T-helper 2 cell treated with Interferon-gamma antibody and Interleukin-4, amounts not matched to agents 5 μg/mL and 100 μg/mL, for 36 hours (primary cell): ENCODE results near the gene RFX4.

Experiments
- DNase-seq: peaks from one replicate; pipeline ENCODE4 v3.0.0; 2021; ENCODE audit warnings: low spot score
- H3K27ac Mint-ChIP-seq: one replicate; pipeline ENCODE4 v1.8.0; 2021; ENCODE audit warnings: mild to moderate bottlenecking, mixed read lengths
- H3K27me3 Mint-ChIP-seq: one replicate; pipeline ENCODE4 v1.8.0; 2021; ENCODE audit warnings: low read depth, mixed read lengths
- H3K36me3 Mint-ChIP-seq: one replicate; pipeline ENCODE4 v1.8.0; 2021; ENCODE audit warnings: low read depth, mixed read lengths
- H3K4me1 Mint-ChIP-seq: one replicate; pipeline ENCODE4 v1.8.0; 2021; ENCODE audit warnings: low read depth, mixed read lengths
- H3K4me3 Mint-ChIP-seq: one replicate; pipeline ENCODE4 v1.8.0; 2022; ENCODE audit warnings: mild to moderate bottlenecking, moderate library complexity, mixed read lengths
- H3K9me3 Mint-ChIP-seq: one replicate; pipeline ENCODE4 v1.8.0; 2021; ENCODE audit warnings: mixed read lengths

Gene RFX4

GRCh38 chr12:106801167-106801708, 218.4 kb downstream of the RFX4 start:
- no peaks in the 10 kb centered on the region for H3K9me3 Mint-ChIP-seq
- no peaks in the 10 kb centered on the region for H3K27me3 Mint-ChIP-seq
- H3K4me1 Mint-ChIP-seq: peaks cover 2% of the 10 kb centered on the region
- no peak overlapping the region for H3K4me3 Mint-ChIP-seq
- no peak for DNase-seq
- no peak overlapping the region for H3K27ac Mint-ChIP-seq
- H3K36me3 Mint-ChIP-seq: peaks cover 1% of the 10 kb centered on the region

GRCh38 chr12:106801830-106802533, 219.2 kb downstream of the RFX4 start:
- H3K4me3 Mint-ChIP-seq: no peak overlapping the region
- no peak for DNase-seq
- H3K4me1 Mint-ChIP-seq: peaks cover 2% of the 10 kb centered on the region
- no peak overlapping the region for H3K27ac Mint-ChIP-seq
- peaks cover 3% of the 10 kb centered on the region for H3K36me3 Mint-ChIP-seq
- no peaks in the 10 kb centered on the region for H3K9me3 Mint-ChIP-seq
- H3K27me3 Mint-ChIP-seq: no peaks in the 10 kb centered on the region

- Mint-ChIP-seq H3K27ac (no peak overlapping the region), H3K4me1 (peaks cover 2% of the 10 kb centered on the region), H3K9me3 (no peaks in the 10 kb centered on the region)
Measured at GRCh38 chr12:106804668-106805067, 221.9 kb downstream of the RFX4 start.

More at GRCh38 chr12:106804668-106805067, 221.9 kb downstream of the RFX4 start:
- peaks cover 4% of the 10 kb centered on the region for H3K36me3 Mint-ChIP-seq
- H3K27me3 Mint-ChIP-seq: no peaks in the 10 kb centered on the region
- no peak overlapping the region for H3K4me3 Mint-ChIP-seq
- DNase-seq: no peak
